Activated CD8-positive, alpha-beta memory T cell treated with anti-CD3 and anti-CD28 coated beads, Interleukin-2, amount 50 U/mL, for 4 hours (primary cell): Measurements from ENCODE around the gene TIMM50.
"Not testable (repeated sequence)": the region's sequence is repeated elsewhere in the genome, so short reads cannot be mapped to it uniquely, and the experiment has no call there.

ENCODE experiments used
- DNase-seq: peaks from one replicate; pipeline ENCODE4 v3.0.0-alpha.2; 2020

TIMM50 gene

DNA sequence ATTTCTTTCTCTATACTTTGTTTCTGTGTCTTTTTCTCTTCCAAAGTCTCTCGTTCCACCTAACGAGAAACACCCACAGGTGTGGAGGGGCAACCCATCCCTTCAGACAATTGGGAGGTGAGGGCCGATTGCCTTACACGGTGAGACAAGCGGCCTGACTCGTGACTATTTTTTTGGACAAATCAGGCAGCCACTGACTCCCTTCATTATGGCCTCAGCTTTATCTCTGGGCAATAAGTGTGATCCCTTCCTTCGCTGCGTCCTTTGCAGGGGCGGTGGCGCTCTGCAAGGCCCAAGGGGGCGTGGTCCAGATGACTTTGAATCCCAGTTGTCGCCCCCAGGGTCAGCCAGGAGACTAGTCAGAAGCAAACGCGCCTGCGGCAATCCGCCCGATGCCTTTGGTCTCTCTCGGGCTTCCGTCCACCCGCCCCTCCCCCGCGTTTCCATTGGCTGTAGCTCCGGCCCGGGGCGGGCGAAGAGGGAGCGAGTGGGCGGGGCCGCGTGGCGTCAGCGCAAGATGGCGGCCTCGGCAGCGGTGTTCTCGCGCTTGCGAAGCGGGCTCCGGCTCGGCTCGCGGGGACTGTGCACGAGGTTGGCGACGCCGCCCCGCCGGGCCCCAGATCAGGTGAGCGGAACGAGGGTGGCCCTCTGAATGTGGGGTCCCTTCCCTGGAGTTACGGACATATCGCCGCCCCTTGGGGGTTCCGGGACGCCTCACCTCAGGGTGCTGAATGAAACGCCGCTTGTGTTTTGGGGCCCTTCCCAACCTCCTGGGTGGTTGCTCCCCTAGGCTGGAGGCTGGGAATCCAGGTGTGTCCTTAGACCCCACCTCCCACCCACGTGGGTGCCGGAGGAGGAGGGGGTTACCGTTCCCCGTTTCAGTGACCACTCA, at the start of gene TIMM50:
Gene TIMM50, plus strand, starts transcription at position 502 of the 892 bp plus-strand sequence. Its CDS starts 16 bp downstream, at position 518.
- peak; percentile 99 for DNase-seq

DNA sequence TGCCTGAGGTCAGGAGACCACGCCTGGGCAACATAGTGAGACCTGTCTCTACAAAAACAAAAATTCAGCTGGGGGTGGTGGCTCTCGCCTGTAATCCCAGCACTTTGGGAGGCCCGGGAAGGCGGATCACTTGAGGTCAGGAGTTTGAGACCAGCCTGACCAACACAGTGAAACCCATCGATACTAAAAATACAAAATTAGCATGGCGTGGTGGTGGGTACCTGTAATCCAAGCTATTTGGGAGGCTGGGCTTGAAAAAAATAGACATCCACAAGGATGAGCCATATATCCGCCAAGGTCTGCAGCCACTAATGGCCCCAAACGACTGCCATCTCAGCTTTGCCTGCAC, 48.0 kb upstream of the TIMM50 start:
- no peak for DNase-seq

DNA sequence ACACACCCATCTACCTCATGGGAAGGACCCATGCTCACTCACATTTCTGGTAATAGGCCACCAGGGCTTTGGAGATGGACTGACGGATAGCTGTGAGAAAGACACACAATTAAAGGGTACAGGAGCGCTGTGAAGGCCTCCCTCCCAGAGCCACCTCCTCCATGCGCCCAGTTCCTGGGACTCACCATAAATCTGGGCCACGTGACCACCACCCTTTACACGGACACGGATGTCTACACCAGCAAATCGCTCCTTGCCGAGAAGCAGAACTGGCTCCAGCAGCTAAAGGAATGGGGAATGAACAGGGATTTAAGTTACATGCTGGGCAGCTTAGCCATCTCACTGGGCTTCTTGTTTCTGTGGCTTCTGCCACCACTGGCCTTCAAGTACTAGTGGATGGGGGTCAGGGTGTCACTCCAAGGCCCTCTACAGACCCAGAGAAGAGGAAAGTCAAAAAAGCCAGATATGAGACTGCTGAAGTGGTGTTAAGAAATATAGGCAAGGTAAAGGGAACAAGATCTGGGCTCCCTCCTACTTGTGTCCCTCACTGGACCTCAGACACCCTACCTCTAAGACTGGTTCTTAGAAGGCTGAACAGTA, 47.1 kb upstream of the TIMM50 start:
- no peak for DNase-seq

DNA sequence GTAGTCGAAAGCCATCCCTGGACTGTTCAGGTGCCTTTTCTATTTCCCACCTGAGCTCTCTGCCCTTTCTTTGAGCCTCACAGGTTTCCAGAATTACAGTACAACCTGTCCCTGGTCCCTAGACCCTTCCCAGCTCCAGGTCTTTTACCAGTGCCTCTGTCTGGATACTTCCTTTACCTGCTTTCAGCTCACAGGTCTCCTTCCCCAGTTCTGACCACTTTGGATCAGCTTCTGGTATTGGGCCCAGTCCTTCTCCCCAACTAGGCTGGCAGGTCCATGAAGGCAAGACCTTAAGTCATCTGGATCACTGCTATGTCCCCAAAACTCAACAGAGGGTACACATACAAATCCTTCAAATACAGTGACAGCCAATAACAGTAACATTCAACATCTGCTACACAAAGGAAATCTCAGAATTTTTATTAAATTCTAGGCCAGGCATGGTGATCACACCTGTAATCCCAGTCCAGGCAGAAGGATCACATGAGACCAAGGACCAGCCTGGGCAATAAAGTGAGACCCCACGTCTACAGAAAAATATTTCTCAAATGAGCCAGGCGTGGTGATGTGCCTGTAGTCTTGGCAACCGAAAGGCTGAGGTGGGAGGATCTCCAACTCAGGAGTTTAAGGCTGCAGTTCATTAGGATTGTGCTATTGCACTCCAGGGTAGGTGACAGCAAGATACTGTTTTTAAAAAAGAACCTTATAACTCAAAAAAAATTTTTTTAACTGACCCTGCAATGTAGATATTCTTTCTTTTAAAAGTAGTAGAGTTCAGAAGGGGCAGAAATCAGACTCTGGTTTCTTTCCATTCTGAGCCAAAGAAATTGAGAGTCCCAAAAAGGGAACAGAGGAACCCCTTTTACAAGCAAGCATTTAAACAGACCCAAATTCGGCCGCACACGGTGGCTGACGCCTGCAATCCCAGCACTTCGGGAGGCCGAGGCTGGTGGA, 46.2 kb upstream of the TIMM50 start:
- DNase-seq, result no peak

DNA sequence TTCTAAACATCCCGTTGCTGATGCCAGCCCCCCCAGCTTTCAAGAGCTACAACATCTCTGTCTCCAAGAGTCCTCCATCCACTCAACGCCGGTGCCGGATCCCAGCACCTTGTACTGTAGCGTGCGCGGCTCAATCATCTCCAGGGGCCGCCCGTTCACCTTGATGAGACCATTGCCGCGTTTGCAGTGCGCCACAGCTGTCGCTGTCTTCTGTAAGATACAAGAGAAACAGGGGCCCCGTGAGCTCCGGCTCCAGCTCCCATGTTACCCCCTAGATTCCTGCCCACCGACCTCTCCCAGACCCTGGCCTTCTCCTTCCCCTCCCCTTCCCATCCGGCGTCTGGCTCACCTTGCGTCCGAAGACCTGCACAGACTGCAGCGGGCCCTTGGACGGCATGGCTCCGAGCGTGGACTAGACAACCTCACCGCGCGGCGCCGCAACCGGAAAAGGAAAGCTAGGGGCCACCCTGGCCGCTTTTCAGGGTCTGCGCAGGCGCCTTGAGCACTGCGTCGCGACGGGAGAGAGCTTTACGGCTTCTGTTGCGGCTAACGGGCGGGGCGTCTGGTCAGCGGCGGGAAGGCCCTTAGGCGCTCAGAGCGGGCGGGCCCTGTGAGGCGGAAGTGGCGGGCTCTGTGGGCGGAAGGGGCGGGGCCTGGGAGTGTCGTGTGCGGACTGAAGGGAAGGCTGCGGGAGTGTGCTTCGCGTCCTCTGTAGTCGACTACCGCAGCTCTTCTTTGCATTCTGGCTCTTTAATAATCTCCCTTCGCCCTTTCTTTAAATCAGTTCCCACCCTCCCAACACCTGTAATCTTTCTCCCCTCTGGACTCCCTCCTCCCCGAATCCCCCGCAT, 44.9 kb upstream of the TIMM50 start, which contains the start of gene RPS16:
Gene RPS16, minus strand, starts transcription at position 451 of the 851 bp plus-strand sequence. Its CDS starts 54 bp downstream, at position 397.
- peak; percentile 99 for DNase-seq

DNA sequence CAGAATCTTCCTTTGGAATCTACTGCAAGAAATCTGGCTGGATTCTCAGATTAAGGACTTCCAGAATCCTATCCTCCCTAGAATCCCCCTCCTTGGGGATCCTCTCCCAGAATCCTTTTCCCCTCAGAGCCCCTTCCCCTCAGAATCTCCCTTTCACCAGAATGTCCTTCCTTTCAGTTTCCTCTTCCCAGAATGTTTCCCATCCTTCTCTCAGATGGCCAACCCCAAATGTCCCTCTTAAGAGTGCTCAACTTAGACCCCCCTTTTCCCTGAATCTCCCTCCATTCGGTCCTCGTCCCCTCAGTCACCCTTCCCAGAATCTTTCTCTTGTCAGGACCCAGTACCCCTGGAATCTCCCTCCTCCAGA, 44.3 kb upstream of the TIMM50 start:
- no peak for DNase-seq

DNA sequence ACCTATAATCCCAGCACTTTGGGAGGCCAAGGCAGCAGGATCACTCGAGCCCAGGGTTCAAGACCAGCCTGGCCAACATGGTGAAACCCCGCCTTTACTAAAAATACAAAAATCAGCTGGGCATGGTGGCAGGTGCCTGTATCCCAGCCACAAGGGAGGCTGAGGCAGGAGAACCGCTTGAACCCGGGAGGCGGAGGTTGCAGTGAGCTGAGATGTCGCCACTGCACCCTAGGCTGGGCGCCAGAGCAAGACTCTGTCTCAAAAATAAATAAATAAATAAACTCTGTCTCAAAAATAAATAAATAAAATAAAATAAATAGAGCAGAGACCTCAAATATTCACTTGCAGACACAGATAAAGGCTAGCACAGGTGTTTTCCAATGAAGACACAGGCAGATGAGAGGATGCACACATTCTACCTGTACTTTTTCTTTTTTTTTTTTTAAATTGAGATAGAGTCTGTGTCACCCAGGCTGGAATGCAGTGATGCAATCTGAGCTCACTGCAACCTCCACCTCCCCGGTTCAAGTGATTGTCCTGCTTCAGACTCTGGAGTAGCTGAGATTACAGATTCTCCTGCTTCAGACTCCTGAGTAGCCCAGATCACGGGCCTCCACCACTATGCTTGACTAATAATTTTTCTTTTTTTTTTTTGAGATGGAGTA, 42.2 kb upstream of the TIMM50 start:
- DNase-seq, result no peak

DNA sequence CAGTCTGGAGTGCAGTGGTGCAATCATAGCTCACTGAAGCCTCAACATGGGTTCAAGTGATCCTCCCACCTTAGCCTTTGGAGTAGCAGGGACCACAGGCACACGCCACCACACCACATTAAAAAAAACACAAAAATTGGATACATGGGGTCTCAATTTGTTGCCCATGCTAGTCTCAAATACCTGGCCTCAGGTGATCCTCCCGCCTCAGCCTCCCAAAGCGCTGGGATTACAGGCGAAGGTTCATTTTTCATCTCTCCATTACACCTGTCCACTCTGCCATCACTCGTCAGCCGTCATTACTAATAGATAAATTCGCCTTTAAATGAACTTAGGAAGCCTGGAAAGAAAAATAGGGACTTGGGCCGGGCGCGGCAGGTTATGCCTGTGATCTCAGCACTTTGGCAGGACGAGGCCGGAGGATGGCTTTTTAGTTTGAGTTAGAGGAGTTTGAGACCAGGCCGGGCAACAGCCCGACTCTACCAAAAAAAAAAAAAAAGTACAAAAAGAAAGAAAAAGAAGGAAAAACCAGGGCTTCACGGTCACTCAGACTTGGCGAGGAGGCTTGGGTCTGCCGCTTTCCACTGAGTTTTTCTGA, 35.9 kb upstream of the TIMM50 start:
- no peak for DNase-seq

DNA sequence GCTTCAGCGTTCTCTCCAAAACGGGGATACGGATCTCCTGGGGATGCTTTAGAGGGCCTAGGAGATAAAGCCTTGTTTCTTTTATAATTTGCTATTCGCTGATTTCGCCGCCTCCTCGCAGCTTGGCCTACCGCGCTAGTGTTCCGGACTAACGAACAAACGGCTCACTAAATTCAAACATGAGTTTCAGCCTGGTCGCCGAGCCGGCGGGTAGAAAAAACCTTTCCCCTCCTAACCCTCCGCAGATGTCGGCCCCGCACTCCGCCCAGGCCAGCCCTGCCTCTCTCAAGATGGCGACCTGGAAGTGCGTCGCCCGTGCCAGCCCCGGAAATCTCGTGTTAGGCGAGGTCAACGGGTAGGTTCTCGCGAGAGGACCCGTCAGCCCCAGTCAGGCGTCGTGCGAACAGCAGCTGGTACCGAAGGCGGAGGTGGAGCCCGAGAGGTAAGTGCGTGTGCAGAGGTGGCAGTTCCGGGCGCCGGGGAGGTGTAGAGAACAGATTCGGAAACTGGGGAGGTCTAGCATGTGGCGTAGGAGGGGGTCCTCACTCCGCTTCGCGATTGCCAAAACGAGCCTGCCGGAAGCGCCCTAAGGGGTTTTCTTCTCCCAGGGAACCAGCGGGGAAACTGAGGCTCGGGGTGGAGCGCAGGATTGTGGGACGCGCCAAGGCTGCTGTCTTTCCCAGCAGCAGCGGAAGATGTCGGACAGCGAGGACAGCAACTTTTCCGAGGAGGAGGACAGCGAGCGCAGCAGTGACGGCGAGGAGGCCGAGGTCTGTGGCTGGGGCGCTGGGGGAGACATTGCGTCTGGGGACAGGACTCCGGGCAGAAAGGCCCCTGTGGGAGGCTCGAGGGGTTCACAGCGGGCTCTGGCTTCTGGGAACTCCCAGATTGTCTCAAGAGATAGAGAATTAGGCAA, 35.2 kb upstream of the TIMM50 start, which contains the start of gene SUPT5H:
Gene SUPT5H, plus strand, starts transcription at position 387 of the 916 bp plus-strand sequence. Its CDS starts 309 bp downstream, at position 696.
- DNase-seq, result peak; percentile 96

DNA sequence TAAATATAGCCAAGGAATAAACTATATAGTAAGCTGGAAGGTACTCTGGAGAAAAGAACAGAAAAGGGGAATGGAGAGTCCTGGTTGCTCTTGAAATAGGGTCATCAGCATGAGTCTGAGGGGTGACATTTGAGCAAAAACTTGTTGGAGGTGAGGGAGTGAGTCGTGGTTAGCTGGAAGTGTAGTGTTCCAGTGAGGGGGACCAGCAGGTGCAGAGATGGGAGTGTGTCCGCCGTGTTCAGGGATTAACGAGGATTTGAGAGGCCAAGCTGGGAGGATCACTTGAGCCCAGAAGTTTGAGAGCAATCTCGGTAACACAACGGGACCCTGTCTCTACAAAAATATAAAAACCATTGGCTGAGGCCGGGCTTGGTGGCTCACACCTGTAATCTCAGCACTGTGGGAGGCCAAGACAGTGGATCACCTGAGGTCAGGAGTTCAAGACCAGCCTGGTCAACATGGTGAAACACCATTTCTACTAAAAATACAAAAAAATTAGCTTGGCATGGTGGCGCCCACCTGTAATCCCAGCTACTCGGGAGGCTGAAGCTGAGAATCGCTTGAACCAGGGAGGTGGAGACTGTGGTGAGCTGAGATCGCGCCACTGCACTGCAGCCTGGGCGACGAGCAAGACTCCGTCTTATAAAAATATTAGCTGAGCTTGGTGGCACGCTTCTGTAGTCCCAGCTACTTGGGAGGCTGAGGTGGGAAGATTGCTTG, 34.1 kb upstream of the TIMM50 start:
- DNase-seq, result no peak

DNA sequence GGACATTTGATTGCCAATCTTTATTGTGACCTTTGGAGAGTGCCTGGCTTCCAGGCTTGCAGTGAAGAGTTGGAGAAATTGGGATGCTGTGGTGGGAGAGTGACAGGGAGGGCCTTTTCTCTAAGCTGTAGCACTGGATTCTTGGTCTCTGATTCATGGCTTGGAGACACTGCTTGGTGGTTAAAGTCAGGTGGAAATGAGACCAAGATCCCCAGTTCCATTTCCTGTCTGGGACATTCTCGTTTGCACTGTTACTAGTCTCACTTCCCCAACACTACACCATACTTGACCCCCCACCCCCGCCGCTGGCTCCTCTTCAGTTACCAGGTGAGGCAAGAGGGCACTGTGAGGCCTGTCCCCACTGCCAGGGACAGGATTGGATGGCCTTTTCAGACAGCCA, 32.4 kb upstream of the TIMM50 start:
- no peak for DNase-seq

DNA sequence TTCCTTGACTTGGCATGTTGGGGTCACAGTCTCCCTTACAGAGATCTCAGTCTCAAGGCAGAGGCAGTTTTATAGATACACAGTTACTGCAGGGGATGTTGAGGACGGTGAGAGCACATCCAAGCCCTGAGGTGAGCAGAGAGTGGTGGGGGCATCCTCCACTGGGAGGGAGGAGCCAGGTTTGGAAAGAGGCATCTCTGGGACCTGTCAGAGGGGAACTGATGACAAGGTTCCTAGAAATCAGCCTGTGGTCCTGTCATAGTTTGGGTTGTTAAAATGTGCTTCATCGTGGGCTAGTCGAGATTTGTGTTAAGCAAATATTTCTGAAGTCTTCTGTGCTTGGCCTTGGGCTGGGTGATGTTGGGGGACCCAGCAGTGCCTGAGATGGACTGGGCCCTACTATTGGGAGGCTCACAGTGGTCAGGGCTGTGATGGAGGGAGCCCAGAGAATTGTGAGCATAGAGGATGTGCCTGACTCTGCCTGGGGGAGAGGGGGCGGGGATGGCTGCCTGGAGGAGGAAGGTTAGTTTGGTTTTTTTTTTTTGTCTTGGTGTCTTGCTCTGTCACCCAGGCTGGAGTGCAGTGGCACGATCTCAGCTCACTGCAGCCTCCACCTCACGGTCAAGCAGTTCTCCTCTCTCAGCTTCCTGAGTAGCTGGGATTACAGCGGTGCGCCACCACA, 31.4 kb upstream of the TIMM50 start:
- DNase-seq, result no peak

DNA sequence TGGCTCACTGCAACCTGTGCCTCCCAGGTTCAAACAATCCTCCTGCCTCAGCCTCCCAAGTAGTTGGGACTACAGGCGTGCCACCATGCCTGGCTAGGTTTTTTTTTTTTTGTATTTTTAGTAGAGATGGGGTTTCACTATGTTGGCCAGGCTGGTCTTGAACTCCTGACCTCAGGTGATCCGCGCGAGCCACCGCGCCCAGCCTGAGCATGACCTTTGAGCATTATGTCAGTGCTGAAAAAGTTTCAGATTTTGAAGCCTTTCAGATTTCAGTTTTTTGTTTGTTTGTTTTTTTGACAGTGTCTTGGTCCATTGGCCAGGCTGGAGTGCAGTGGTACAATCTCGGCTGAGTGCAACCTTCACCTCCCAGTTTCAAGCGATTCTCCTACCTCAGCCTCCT, 29.4 kb upstream of the TIMM50 start:
- DNase-seq, result not testable (repeated sequence)

DNA sequence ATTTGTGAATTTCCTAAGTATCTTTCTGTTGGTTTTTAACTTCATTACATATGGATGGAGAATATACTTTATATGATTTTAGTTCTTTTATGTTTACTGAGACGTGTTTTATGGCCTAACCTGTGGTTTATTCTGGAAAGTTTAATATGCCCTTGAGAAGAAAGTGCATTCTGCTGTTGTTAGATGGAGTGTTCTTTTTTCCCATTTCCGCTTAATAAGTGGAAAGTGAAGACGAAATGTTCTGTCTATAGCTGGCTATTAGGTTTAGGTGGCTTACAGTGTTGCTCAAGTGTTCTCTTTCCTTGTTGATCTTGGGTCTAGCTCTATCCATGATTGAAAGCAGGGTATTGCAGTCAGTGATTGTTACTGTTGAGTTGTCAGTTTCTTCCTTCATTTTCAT, 17.2 kb upstream of the TIMM50 start:
- DNase-seq, result no peak

DNA sequence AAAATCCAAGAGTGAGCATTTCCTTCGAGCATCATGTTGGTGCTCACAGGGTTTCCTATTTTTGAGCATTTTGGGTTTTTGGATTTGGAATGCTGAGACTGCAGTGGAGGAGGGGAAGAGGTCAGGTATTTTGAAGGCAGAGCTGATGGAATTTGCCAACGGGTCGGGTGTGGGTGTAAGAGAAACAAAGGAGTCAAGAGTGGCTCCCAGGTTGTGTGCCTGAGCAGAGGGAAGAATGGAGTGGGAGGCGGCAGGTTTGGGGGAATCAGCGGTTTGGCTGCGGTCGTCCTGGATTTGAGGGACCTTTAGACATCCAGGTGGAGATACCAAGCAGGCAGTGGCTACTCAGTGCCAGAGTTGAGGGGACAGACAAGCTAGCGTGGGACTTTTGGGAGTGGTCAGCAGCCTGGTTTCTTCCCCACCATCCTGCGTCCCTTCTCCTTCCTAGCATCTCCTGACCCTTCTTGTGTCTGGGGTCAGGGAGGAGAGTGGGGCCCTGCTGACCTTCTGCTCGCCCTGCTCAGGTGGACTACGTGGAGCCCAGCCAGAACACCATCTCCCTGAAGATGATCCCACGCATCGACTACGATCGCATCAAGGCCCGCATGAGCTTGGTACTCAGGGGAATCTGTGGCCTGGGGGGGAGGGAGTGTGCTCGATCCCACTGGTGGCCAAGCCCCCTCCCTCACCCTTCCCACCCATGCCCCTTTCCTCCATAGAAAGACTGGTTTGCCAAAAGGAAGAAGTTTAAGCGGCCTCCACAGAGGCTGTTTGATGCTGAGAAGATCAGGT, 14.5 kb upstream of the TIMM50 start:
- no peak for DNase-seq

DNA sequence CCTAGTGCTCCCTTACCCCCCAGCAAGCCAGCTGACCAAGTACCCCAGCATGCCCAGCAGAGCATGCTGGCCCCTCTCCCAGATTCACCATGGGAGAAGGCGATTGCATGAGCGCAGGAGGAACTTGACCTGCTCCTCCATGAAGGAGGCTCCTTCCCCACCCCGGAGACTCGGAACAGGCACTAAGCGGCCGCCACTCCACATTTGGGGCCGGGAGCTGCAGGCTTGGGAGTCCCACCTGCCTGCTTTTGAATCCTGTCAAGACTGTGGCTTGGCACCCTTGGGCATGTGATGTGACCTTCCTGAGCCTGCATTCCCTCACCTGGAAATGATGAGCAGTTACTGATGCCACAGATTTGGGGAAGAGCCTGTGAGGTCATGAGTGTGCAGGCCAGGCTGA, 12.7 kb upstream of the TIMM50 start:
- no peak for DNase-seq

DNA sequence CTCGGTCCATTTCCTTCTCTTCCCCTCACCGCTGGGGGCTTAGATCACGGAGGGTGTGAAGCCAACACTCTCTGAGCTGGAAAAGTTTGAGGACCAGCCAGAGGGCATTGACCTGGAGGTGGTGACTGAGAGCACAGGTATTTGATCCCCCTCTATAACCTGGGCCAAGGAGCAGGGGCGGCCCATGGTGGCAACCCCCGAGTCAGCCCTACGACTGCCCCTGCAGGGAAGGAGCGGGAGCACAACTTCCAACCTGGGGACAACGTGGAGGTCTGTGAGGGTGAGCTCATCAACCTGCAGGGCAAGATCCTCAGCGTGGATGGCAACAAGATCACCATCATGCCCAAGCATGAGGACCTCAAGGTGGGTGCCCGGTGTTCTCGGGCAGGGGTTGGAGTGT, 11.6 kb upstream of the TIMM50 start:
- no peak for DNase-seq

DNA sequence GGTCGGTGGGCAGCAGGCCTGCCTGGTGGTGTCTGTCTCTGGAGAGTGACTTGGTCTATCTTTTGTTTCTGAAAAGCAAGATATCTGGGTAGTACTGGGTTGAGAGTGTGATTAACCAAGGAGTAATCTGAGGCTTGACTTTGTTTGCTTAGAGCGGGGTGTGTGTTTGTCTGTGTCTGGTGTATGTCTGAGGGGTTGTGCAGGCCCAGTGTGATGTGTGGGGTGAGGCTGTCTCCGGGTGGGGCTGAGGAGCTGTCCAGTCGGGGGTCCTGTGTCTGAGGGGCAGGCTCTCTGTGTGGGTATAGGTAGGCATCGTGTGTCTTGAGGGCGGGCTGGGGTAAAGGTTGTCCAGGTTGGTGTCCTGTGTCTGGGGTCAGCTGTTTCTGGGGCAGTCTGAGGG, 11.1 kb upstream of the TIMM50 start:
- no peak for DNase-seq
